Neural progenitor cell (in vitro differentiated cells): Measurements from ENCODE around the gene SLC35A5.

Experiments
- EZH2 ChIP-seq: fragments of 200-600 bp; sonication (generic); IDR thresholded peaks from 2 replicates; pipeline ENCODE4 v1.6.1; 2017; ENCODE audit warnings: antibody characterized with exemption, mild to moderate bottlenecking, moderate library complexity
- EZH2phosphoT487 ChIP-seq: fragments of 200-600 bp; sonication (generic); IDR thresholded peaks from 2 replicates; pipeline ENCODE4 v1.6.1; 2017; ENCODE audit warnings: antibody characterized with exemption
- TF ChIP-seq, protein P1 (sequence below): fragments of 200-600 bp; sonication (generic); IDR thresholded peaks from 2 replicates; pipeline ENCODE4 v1.5.1; 2017; ENCODE audit warnings: antibody characterized with exemption, mild to moderate bottlenecking

DNA sequence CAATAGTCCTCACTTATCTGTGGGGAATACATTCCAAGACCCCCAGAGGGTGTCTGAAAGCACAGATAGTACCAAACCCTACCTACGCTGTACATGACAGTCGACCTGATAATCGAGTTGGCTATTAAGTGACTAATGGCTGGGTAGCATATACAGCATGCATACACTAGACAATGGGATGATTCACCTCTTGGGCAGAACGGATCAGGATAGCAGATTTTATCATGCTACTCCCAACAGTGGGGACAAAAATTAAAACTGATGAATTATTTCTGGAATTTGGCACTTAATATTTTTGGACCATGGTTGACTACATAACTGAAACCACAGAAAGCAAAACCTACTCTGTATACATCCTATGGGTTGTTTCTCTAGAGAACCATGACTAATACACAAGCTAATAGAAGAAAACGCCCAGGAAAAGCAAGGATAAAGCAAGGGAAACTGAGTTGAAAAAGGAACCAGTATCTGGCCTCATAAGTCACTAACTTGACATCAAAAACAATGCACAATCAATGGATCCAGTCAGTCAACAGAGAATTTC lies 15.6 kb upstream of the SLC35A5 start:
- TF ChIP-seq, protein P1, sequence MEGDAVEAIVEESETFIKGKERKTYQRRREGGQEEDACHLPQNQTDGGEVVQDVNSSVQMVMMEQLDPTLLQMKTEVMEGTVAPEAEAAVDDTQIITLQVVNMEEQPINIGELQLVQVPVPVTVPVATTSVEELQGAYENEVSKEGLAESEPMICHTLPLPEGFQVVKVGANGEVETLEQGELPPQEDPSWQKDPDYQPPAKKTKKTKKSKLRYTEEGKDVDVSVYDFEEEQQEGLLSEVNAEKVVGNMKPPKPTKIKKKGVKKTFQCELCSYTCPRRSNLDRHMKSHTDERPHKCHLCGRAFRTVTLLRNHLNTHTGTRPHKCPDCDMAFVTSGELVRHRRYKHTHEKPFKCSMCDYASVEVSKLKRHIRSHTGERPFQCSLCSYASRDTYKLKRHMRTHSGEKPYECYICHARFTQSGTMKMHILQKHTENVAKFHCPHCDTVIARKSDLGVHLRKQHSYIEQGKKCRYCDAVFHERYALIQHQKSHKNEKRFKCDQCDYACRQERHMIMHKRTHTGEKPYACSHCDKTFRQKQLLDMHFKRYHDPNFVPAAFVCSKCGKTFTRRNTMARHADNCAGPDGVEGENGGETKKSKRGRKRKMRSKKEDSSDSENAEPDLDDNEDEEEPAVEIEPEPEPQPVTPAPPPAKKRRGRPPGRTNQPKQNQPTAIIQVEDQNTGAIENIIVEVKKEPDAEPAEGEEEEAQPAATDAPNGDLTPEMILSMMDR: no peak
- TF ChIP-seq EZH2 (no peak), EZH2phosphoT487 (no peak)
